NT2/D1 (cell line): Measurements from ENCODE around the gene U2SURP.

Experiments used
- SUZ12 ChIP-seq: IDR thresholded peaks from 2 replicates; pipeline ENCODE4 v1.6.1; 2011; ENCODE audit not compliant: insufficient read length, insufficient read depth; ENCODE audit errors: extremely low read depth
- YY1 ChIP-seq: IDR thresholded peaks from 2 replicates; pipeline ENCODE4 v1.6.1; 2011; ENCODE audit not compliant: insufficient read length, insufficient read depth
- ZNF274 ChIP-seq: IDR thresholded peaks from 2 replicates; pipeline ENCODE4 v1.6.1; 2011; ENCODE audit warnings: mild to moderate bottlenecking, low read depth, low read length

GRCh38 chr3:142976621-142977398, 24.6 kb upstream of the U2SURP start:
- TF ChIP-seq ZNF274, result no peak
- no peak for TF ChIP-seq SUZ12
- TF ChIP-seq YY1, result no peak
